ENCODE results near the gene GANAB.

Gene GANAB

DNA sequence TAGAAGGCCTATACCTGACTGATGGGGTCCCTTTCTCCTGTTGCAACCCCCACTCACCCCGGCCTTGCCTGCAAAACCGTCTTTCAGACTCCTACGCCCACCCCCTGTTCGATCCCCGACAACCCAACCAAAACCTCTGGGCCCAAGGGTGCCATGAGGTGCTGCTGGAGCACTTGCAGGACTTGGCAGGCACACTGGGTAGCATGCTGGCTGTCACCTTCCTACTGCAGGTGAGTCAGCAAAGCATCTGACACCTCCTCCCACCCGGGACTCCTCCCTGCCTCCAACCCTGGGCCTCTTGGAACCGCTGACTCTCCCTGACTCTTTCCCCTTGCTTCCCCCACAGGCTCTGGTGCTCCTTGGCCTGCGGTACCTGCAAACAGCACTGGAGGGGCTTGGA, 32.1 kb downstream of the GANAB start:
- no peak for TF ChIP-seq GATA3 (IDR thresholded peaks at IDR 0.05; ENCODE audit: low read depth, low read length)
- TF ChIP-seq GATA2 (IDR thresholded peaks at IDR 0.05; ENCODE audit: low read depth, low read length), result no peak

DNA sequence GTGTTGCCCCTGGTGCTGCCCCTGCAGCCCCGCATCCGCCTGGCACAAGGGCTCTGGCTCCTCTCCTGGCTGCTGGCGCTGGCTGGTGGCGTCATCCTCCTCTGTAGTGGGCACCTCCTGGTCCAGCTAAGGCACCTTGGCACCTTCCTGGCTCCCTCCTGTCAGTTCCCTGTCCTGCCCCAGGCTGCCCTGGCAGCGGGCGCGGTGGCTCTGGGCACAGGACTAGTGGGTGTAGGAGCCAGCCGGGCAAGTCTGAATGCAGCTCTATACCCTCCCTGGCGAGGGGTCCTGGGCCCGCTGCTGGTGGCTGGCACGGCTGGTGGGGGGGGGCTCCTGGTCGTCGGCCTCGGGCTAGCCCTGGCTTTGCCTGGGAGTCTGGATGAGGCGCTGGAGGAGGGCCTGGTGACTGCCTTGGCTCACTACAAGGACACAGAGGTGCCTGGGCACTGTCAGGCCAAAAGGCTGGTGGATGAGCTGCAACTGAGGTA, 33.1 kb downstream of the GANAB start:
- no peak for TF ChIP-seq GATA3 (IDR thresholded peaks at IDR 0.05; ENCODE audit: low read depth, low read length)

DNA sequence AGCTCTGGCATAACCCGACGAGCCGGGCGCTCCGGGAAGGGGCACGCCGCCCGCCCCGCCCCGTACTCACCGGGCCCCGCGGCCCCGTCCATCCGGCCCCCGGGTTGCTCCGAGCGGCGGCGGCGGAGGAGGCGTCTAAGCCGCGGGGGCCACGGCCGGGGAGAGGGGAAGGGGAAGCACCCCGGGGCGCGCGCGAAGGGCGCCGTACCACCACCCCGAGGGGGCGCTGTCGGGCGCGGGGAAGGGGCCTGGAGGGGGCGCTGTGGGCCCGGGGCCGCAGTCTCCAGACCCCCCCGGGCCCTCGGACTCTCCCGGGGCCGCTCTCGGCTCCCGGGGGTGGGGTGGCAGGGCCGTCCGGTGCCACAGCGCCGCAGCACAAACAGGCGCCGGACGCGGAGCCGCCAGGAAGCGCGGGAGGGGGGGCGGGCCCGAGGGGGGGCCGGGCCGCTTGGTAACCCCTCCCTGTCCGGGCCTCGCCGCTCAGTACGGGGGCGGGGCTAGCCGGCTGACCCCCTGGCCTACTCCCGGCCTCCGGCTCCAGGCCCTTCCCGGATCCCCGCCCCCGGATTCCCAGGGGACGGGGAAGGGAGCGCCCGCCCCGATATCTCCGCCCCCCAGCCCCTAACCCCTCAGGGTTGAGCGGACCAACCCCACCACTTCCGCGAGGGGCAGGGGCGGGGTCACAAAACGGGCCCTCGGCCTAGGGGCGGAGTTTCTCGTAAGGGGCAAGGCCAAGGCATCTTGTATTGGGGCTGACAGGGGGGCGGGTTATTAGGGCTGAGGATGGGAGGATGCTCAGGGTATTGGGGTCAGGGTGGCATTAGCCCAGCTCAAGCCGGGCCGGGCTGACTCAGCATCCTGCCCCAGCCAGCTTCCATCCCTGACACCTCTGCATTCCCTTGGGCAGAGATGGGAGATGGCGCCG, 33.8 kb downstream of the GANAB start, which contains the start of the genes EML3 and ROM1:
EML3 (minus strand) TSS at position 410 of the 925 bp plus-strand sequence; CDS start at position 92, 318 bp downstream.
ROM1 (plus strand) TSS at position 892 of the 925 bp plus-strand sequence; CDS start at position 917, 25 bp downstream.
- TF ChIP-seq GATA2 (IDR thresholded peaks at IDR 0.05; ENCODE audit: low read depth, low read length) (no peak), GATA3 (IDR thresholded peaks at IDR 0.05; ENCODE audit: low read depth, low read length) (no peak)

DNA sequence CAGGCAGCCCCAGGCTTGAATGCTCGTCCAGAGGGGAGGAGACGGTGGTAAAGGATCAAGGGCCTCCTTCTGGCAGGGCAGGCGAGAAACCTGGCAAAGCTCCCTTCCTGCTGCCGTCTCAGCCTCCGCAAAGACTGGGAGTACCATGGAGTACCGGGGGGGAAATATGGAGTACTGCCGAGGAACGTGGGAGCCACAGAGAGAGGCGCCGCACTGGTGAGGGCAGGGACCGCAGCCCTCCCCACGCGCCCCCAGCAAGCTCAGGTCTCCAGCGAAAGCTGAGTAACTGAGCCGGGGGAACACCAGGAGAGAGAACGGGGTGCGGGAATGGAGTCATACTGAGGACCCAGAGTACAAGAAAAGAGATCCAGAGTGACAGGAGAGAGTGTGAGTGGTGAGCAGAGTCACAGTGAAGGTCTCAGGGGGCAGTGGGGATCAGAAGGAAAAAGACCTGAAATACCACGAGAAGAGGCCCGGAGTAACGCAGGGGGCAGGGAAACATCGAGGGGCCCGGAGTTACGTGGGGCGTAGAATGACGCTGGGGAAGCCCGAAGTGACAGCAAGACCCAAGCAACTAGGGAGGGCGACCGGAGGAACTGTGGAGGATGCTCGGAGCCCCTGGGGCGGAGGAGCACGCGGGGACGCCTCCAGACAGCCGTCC, 34.6 kb downstream of the GANAB start:
- TF ChIP-seq GATA3 (IDR thresholded peaks at IDR 0.05; ENCODE audit: low read depth, low read length) (no peak), GATA2 (IDR thresholded peaks at IDR 0.05; ENCODE audit: low read depth, low read length) (no peak)

DNA sequence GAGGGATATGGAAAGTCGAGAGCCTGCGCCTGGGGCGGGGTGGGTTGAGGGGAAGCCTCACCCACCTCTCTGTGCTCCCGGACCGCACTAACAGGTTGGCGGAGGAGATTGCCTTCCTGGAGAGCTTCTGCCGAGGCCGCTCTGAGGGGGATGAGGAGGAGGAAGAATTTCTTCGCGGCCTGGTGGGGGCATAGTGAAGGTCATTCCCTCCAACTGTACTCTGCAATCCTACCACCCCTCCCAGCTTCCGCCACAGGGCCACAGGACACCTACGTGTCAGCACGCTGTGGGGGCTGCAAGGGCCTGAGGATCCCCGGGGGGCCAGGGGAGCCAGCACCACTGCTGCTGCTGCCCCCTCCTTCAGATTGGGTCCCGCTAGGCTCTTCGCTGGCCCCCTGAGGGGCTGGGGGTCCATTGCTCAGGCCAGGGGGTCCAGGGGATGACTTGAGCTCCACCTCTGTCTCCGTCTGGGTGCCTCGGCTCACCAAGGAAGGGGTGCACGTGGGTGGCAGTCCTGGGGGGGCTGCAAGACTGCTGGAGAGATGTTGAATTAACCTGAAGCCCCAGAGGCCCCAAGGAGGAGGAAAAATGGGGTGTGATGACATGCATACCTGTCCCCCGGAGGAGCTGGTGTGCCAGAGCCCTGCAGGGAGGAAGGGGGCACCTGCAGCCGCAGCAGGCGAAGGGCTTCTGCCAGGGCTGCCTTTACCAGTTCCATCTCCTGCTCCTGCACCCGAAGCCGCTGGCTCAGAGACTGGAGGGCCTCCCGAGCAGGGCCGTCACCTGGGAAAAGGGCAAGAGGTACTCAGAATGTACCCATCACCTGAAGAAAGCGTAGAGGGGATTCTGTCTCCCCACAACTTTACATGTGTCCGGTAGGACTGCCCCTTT, 35.4 kb downstream of the GANAB start:
- no peak for TF ChIP-seq GATA3 (IDR thresholded peaks at IDR 0.05; ENCODE audit: low read depth, low read length)
- no peak for TF ChIP-seq GATA2 (IDR thresholded peaks at IDR 0.05; ENCODE audit: low read depth, low read length)

DNA sequence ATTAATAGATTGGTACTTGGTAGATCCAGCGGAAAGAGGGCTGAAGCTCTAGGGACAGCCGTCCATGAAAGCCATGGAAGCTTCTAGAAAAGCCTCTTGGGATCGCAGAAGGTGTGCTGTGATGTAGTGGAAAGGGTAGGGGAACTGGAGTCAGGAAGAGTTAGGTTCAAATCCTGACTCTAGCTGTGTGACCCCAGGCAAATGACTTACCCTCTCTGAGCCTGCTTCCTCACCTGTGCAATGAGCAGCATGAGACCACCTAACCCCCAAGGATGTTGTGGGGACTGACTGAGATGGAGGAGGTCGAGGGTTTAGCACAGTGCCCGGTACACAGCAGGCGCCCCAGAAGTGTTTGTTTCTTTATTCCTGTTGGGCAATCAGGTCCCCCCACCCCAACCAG, 36.0 kb downstream of the GANAB start:
- no peak for TF ChIP-seq GATA3 (IDR thresholded peaks at IDR 0.05; ENCODE audit: low read depth, low read length)
- TF ChIP-seq GATA2 (IDR thresholded peaks at IDR 0.05; ENCODE audit: low read depth, low read length), result no peak

DNA sequence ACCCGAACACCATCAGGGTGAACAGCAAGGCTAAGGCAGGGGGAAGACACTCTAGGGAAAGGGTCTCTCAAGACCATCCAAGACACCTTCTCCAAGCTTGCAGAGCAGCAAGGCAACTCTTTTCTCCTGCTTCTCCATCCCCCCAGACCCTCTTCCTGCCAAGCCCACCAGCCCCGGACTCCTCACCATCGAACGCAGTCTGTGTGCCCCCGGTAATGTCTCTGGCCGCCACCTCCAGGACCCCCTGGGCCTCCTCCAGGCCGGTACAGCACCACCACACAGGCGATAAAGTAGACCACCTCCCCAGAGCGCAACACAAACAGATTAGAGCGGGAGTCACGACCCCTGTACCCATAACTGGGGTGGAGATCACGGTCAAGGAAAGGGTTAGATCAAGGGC, 37.6 kb downstream of the GANAB start:
- TF ChIP-seq GATA3 (IDR thresholded peaks at IDR 0.05; ENCODE audit: low read depth, low read length), result no peak
- TF ChIP-seq GATA2 (IDR thresholded peaks at IDR 0.05; ENCODE audit: low read depth, low read length), result no peak

DNA sequence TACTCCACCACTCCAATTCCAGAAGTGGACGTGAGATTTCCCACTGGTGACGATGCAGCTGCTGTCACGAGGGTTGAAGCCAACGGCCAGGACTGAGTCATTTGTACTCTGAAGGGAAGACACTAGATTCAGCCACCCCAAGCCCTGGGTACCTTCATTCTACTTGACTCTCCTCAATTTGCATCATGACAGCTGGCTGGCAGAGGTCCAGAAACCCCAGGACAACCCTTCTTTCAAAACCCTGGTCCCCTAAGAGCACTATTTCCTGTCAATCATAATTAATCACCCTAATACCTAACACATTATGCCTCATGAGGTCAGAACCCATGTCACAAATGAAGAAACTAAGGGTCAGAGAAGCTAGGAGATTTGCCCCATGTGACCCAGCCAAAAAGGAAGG, 38.7 kb downstream of the GANAB start:
- TF ChIP-seq GATA3 (IDR thresholded peaks at IDR 0.05; ENCODE audit: low read depth, low read length) (no peak), GATA2 (IDR thresholded peaks at IDR 0.05; ENCODE audit: low read depth, low read length) (no peak)

DNA sequence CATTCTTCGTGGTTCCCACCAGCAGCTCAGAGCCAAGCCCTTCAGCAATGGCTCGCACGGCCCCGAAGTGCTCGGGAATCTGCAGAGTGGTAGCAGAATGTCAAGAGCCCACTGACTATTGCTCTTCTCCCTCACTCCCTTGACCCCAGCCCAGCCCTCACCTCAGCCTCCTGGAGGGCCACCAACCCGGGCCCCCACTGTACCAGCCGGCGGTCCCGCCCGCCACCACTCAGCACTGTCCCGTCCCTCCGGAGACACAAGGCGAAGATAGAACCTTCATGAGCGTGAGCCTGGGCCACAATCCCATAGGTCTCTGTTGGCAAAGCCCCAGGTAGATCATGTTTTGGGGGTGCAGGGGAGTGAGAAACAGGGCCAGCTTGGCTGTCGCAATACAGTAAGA, 40.5 kb downstream of the GANAB start:
- TF ChIP-seq GATA2 (IDR thresholded peaks at IDR 0.05; ENCODE audit: low read depth, low read length) (no peak), GATA3 (IDR thresholded peaks at IDR 0.05; ENCODE audit: low read depth, low read length) (no peak)

DNA sequence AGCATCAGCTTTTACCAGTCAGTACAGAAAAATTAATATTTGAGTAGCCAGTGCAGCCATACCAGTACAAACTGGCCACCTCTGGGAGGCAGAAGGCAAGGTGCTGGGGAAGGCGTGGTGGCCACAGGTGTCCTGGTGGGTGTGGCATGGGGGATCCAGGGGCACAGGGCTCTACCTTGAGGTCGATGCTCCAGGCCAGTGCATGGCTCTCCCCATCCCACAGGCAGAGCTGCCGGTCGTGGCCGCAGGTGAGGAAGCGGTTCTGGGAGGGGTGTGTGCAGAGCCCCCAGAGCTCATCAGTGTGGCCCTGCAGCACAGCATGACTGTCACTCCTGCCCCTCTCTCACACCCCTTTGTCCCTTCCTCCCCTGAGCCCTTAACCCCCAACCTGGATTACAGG, 40.9 kb downstream of the GANAB start:
- TF ChIP-seq GATA2 (IDR thresholded peaks at IDR 0.05; ENCODE audit: low read depth, low read length) (no peak), GATA3 (IDR thresholded peaks at IDR 0.05; ENCODE audit: low read depth, low read length) (no peak)

DNA sequence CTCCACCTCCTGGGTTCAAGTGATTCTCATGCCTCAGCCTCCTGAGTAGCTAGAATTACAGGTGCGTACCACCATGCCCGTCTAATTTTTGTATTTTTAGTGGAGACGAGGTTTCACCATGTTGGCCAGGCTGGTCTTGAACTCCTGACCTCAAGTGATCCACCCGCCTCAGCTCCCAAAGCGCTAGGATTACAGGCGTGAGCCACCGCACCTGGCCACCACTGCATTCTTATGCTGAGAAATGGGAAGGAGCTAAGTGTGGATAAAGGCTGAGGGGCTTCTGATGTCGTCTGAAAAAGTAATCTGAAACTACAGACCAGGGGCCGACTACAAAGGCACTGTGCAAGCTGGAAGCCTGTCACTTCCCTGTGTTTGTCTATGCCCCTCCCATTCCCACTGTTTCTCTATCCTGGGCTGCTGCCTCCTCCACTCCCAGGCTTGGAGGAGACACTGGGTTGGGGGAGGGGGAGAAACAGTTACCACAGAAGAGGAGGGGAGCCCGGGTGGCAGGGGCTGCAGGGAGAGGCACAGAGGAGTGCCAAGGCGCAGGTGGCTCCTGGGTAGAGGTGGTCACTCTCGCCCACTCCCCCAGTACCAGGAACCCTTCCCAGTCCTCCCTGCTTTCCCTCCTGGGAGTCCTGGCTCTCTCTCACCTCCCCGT, 41.8 kb downstream of the GANAB start:
- TF ChIP-seq GATA2 (IDR thresholded peaks at IDR 0.05; ENCODE audit: low read depth, low read length) (no peak), GATA3 (IDR thresholded peaks at IDR 0.05; ENCODE audit: low read depth, low read length) (no peak)

DNA sequence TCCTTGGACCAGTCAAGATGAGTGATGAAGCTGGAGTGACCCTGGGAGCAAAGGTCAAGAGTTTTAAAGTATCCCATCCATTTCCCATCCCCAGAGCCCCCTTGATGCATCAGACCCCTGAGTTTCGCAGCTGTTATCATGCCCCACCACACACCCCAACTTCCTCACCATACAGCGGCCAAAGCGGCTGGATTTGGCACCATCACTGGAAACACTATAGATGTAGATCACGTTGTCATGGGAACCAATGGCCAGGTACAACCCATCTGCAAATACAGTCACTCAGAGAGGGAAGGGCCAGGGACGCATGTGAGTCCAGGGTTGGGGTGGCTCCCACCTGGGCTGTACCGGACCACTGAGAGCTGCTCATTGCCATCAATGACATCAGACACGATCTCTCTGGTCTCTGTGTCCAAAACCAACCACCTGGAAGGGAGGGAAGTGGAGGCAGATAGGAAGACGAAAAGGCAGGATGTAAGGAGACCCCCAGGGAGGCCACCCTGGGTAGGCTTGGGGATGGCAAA, 42.6 kb downstream of the GANAB start:
- no peak for TF ChIP-seq GATA2 (IDR thresholded peaks at IDR 0.05; ENCODE audit: low read depth, low read length)

DNA sequence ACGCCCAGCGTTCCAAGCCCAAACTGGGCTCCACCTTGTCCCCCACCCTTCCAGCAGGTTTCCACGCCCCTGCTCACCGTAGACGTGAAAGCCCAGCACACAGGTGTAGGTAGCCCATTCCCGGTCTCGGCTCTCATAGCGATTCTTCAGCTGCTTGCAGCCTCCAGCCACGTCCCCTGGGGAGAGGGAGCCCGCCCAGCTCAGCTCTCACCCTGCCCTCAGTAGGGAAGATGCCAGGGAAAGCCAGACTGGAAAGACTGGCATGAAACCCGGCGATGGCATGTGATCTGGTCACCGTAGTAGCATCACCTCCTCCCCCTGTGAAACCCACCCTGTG, 43.4 kb downstream of the GANAB start:
- no peak for TF ChIP-seq GATA2 (IDR thresholded peaks at IDR 0.05; ENCODE audit: low read depth, low read length)
- TF ChIP-seq GATA3 (IDR thresholded peaks at IDR 0.05; ENCODE audit: low read depth, low read length), result no peak

Data from SH-SY5Y (cell line).